ENCODE data around the gene MPP2.

DNA sequence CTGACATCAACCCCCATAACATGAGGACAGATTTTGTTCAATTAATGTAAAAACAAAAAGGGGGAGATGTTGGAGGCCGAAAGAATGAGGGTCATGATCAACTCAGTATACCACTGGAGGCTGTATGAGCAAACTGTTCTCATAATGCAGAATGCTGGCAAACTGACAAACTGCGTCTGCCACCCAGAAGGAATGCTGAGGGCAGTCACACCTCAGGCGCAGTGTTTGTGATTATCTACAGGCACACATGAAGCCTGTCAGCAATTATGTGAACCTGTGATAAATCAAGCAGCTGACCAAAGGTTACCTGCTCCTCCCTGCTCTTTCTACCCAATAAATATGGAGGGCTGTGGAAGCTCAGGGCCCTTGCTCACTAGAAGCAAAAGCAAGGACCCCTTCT lies 33.0 kb downstream of the MPP2 start:
- TF ChIP-seq, protein P1, sequence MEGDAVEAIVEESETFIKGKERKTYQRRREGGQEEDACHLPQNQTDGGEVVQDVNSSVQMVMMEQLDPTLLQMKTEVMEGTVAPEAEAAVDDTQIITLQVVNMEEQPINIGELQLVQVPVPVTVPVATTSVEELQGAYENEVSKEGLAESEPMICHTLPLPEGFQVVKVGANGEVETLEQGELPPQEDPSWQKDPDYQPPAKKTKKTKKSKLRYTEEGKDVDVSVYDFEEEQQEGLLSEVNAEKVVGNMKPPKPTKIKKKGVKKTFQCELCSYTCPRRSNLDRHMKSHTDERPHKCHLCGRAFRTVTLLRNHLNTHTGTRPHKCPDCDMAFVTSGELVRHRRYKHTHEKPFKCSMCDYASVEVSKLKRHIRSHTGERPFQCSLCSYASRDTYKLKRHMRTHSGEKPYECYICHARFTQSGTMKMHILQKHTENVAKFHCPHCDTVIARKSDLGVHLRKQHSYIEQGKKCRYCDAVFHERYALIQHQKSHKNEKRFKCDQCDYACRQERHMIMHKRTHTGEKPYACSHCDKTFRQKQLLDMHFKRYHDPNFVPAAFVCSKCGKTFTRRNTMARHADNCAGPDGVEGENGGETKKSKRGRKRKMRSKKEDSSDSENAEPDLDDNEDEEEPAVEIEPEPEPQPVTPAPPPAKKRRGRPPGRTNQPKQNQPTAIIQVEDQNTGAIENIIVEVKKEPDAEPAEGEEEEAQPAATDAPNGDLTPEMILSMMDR (conservative IDR thresholded peaks at IDR 0.05; ENCODE audit: low read depth, low read length): no peak
- TF ChIP-seq EZH2 (IDR thresholded peaks at IDR 0.05; ENCODE audit: borderline replicate concordance, low read depth, low read length, poor library complexity, severe bottlenecking): no peak
